ENCODE data around the gene PRKN. TPM values are rescaled to one million over a fixed set of nuclear protein-coding genes. Genes with fewer than 3 reads are reported as not detected.

PRKN gene
- total RNA-seq, 4 donors from 2014 or later, result 4.5 to 12.3 (median 9.0) TPM

DNA sequence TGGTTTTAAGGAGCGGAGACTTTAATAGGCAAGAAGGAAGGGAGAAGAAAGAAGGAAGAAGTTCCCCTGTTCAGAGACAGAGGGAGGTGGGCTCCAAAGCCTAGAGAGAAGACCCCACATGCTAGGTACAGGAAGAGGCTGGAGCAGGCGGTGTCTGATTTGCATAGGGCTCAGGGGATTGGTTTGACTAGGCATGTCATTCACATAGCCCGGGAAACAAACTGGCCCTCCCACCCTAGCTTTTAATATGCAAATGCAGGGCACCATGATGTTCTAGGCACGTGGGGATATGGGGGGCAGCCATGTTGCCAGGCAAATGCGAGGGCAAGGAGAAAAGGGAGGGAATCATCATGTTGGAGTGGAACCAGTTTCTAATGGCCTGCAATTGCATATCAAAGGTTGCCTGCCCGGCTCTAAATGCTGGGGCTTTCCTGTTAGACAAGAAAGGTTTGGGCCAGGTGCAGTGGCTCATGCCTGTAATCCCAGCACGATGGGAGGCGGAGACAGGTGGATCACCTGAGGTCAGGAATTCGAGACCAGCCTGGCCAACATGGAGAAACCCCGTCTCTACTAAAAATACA is 1419.4 kb downstream of the PRKN start:
- no peaks in the 10 kb centered on the region for H3K4me1 ChIP-seq
- H3K27ac ChIP-seq, result no peak overlapping the region
- intact Hi-C loops (cut with DNase I; ENCODE audit: low total_unique reads), result no loop called here
- in situ Hi-C loops (cut with MboI; ENCODE audit: low pct_ligation_motif_present in 1 of 4, low pct_unique_long_range_greater_than_20kb in 1 of 4, low sequenced_read_pairs in 3 of 4), result no loop called here
- DNase-seq, result no peak
- H3K4me3 ChIP-seq, result no peak overlapping the region
- TF ChIP-seq POLR2A (IDR thresholded peaks at IDR 0.05), result no peak
- TF ChIP-seq EP300 (IDR thresholded peaks at IDR 0.05; ENCODE audit: low read depth), result no peak
- no peak for TF ChIP-seq CTCF (IDR thresholded peaks at IDR 0.05)
- no peak for TF ChIP-seq POLR2AphosphoS5 (IDR thresholded peaks at IDR 0.05)
- WGBS, 2 donors (ENCODE audit: low coverage in 1 of 2), result 63 to 85% methylated on average over 4 to 10 of the region's 10 CpGs
- no peaks in the 10 kb centered on the region for H3K9me3 ChIP-seq
- no peaks in the 10 kb centered on the region for H3K27me3 ChIP-seq
- no peaks in the 10 kb centered on the region for H3K36me3 ChIP-seq

DNA sequence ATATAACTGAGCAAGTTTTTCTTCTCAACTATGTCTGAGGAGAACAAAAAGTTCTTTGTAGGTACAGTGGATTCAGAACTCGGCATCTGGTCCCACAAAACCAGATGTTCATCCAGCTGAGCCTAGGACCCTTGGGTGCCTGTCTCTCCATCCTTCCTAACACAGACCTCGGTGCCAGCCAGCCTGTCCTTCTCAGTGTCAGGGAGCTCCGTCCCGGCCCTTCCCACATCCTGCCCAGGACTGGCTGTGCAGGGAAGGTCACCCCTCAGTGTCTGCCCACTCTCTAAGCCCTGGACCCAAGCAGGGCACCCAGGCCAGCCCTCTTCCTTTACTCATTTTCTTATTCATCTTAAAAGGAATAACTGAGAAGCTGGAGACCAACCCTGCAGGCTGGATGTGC is 1421.7 kb downstream of the PRKN start:
- TF ChIP-seq POLR2A (IDR thresholded peaks at IDR 0.05) (no peak), EP300 (IDR thresholded peaks at IDR 0.05; ENCODE audit: low read depth) (no peak)
- H3K36me3 ChIP-seq, result no peaks in the 10 kb centered on the region
- no peaks in the 10 kb centered on the region for H3K27me3 ChIP-seq
- 72 to 78% methylated on average over 1 to 4 of the region's 4 CpGs for WGBS, 2 donors (ENCODE audit: low coverage in 1 of 2)
- intact Hi-C loops (cut with DNase I; ENCODE audit: low total_unique reads), result no loop called here
- no peak for DNase-seq
- no peaks in the 10 kb centered on the region for H3K4me1 ChIP-seq
- in situ Hi-C loops (cut with MboI; ENCODE audit: low pct_ligation_motif_present in 1 of 4, low pct_unique_long_range_greater_than_20kb in 1 of 4, low sequenced_read_pairs in 3 of 4), result no loop called here
- H3K4me3 ChIP-seq, result no peak overlapping the region
- no peaks in the 10 kb centered on the region for H3K9me3 ChIP-seq
- no peak overlapping the region for H3K27ac ChIP-seq

DNA sequence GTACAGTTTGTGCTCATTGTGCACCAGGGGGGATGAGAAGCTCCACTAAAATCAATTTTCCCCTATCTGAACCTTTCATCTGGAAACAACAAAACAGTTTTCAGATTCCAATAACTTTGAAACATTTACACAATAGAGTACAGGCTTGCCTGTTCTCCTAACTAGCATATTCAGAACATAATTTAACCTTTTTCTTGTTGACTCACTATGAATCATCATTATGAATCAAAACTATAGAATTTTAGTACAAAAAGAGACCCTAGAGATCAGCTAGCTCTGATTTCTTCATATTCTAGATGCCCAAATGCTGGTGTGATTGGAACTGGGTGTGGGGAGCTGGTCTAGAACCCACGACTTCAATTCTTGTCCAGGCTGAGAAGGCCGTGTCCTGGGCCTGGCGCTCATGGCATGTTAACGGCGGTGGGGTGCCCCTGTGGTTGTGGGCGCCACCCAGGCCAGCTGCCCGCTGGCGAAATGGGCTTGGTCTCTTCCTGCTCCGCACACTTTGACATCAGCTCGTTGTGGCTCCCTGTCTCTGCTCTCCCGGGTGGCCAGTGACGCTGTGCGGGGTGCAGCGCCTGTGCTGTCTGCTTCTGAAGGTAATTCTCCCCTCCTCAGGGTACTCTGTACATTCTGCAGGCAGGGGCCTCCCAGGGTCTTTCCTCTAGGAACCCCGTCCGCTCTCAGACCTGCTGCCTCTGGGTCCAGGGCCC is 1423.8 kb downstream of the PRKN start:
- Histone ChIP-seq H3K4me1 (no peaks in the 10 kb centered on the region), H3K9me3 (no peaks in the 10 kb centered on the region), H3K4me3 (no peak overlapping the region), H3K27me3 (no peaks in the 10 kb centered on the region), H3K27ac (no peak overlapping the region), H3K36me3 (no peaks in the 10 kb centered on the region)
- in situ Hi-C loops (cut with MboI; ENCODE audit: low pct_ligation_motif_present in 1 of 4, low pct_unique_long_range_greater_than_20kb in 1 of 4, low sequenced_read_pairs in 3 of 4) (no loop called here), intact Hi-C loops (cut with DNase I; ENCODE audit: low total_unique reads) (no loop called here)
- 91% methylated on average over 16 of the region's 16 CpGs; no CpG with 5 or more reads in 1 of the 2 donors for WGBS, 2 donors (ENCODE audit: low coverage in 1 of 2)
- TF ChIP-seq CTCF (IDR thresholded peaks at IDR 0.05) (no peak), EP300 (IDR thresholded peaks at IDR 0.05; ENCODE audit: low read depth) (no peak), POLR2AphosphoS5 (IDR thresholded peaks at IDR 0.05) (no peak), POLR2A (IDR thresholded peaks at IDR 0.05) (no peak)
- no peak for DNase-seq

GRCh38 chr6:161302949-161303348 is 1424.6 kb downstream of the PRKN start:
- Histone ChIP-seq H3K27me3 (no peaks in the 10 kb centered on the region), H3K27ac (no peak overlapping the region), H3K36me3 (no peaks in the 10 kb centered on the region), H3K9me3 (no peaks in the 10 kb centered on the region), H3K4me1 (no peaks in the 10 kb centered on the region), H3K4me3 (no peak overlapping the region)
- TF ChIP-seq POLR2A (IDR thresholded peaks at IDR 0.05), result no peak
- TF ChIP-seq EP300 (IDR thresholded peaks at IDR 0.05; ENCODE audit: low read depth), result no peak
- no peak for TF ChIP-seq CTCF (IDR thresholded peaks at IDR 0.05)
- TF ChIP-seq POLR2AphosphoS5 (IDR thresholded peaks at IDR 0.05), result no peak
- no peak for DNase-seq
- WGBS, 2 donors (ENCODE audit: low coverage in 1 of 2), result 77 to 79% methylated on average over 4 to 6 of the region's 6 CpGs
- in situ Hi-C loops (cut with MboI; ENCODE audit: low pct_ligation_motif_present in 1 of 4, low pct_unique_long_range_greater_than_20kb in 1 of 4, low sequenced_read_pairs in 3 of 4), result no loop called here
- intact Hi-C loops (cut with DNase I; ENCODE audit: low total_unique reads), result no loop called here
